K562 (cell line): ENCODE results near the gene GLRX. TPM values are rescaled to one million over a fixed set of nuclear protein-coding genes. Genes with fewer than 3 reads are reported as not detected.

ENCODE experiments used
- ATAC-seq: fragments of 200-7000 bp; cut with Tn5 transposase; 3 replicates; pipeline ENCODE4 v1.9.1; 2020; ENCODE audit warnings: moderate library complexity
- BruUV-seq: library from RNA; stranded (reverse); fragments of 400-500 nt; replicated peaks from 2 replicates; lab custom pipeline; 2021; lab: Mats Ljungman, UMichigan
- CTCF ChIA-PET: fragments of 300-600 bp; formaldehyde crosslinking; extraction: SDS; loops from one replicate; lab custom pipeline; 2021; ENCODE audit warnings: low intra/inter-chr PET ratio; lab: Yijun Ruan, JAX
- POLR2A ChIA-PET: fragments of 300-600, 350-650 bp; sonication (Branson Sonifier 250); formaldehyde crosslinking; extraction: SDS; loops from one replicate; lab custom pipeline; 2021; ENCODE audit warnings: antibody characterized with exemption, inconsistent platforms; lab: Yijun Ruan, JAX
- DNase-seq, 4 experiments: peaks; one replicate each; pipeline versions ENCODE4 v3.0.0 to v3.0.0-alpha.2; 2011 to 2018; ENCODE audit warnings: low spot score in 3 of 4, mixed read lengths in 3 of 4; ENCODE audit errors: extremely low read depth in 1 of 4
- FAIRE-seq: peaks from 2 replicates; lab custom pipeline; 2011; peaks lifted over from hg19 to GRCh38; lab: Jason Lieb, UNC
- H2AFZ ChIP-seq: 2 replicates; pipeline ENCODE4 v1.6.0; 2011; ENCODE audit warnings: low read depth, low read length, control low read depth, inconsistent platforms
- H3K27ac ChIP-seq: fragments of 200-600 bp; 3 replicates; pipeline ENCODE4 v1.8.0; 2011; ENCODE audit warnings: low read depth, mild to moderate bottlenecking, control low read depth, inconsistent platforms, low read length, moderate library complexity, mixed read lengths; ENCODE audit errors: extremely low read depth
- H3K27me3 ChIP-seq, 2 experiments: fragments of 300-600 bp in 1 of 2; 2 replicates in 1 of 2; 3 replicates in 1 of 2; pipeline versions ENCODE4 v1.6.0 to v1.8.0; 2011; ENCODE audit warnings: inconsistent platforms in 2 of 2, low read length in 2 of 2, mild to moderate bottlenecking in 1 of 2, mixed read lengths in 1 of 2, moderate library complexity in 1 of 2; ENCODE audit not compliant: control insufficient read depth in 2 of 2, insufficient read depth in 2 of 2
- H3K36me3 ChIP-seq: fragments of 300-600 bp; 3 replicates; pipeline ENCODE4 v1.8.0; 2011; ENCODE audit warnings: mild to moderate bottlenecking, low read length, inconsistent platforms; ENCODE audit not compliant: control insufficient read depth, insufficient read depth
- H3K4me1 ChIP-seq, 2 experiments: fragments of 200-600 bp in 1 of 2; replicated peaks in 1 of 2; 2 replicates in 1 of 2; 3 replicates in 1 of 2; pipeline versions ENCODE4 v1.5.1 to v1.8.0; 2011; ENCODE audit warnings: inconsistent platforms in 2 of 2, low read length in 2 of 2, mild to moderate bottlenecking in 1 of 2, mixed read lengths in 1 of 2, moderate library complexity in 1 of 2; ENCODE audit not compliant: control insufficient read depth in 2 of 2, insufficient read depth in 2 of 2
- H3K4me2 ChIP-seq: 2 replicates; pipeline ENCODE4 v1.6.1; 2011; ENCODE audit warnings: low read length, control low read depth, inconsistent platforms, mixed read lengths; ENCODE audit not compliant: insufficient read depth
- H3K4me3 ChIP-seq: fragments of 200-600 bp; sonication (generic), shearing (Covaris generic); 2 replicates; pipeline ENCODE4 v1.5.1; 2016; ENCODE audit warnings: control low read depth, inconsistent platforms
- H3K79me2 ChIP-seq: fragments of 200-600 bp; 3 replicates; pipeline ENCODE4 v1.8.0; 2011; ENCODE audit warnings: low read length, inconsistent platforms; ENCODE audit not compliant: control insufficient read depth, insufficient read depth
- H3K9ac ChIP-seq, 2 experiments: 2 replicates each; pipeline versions ENCODE4 v1.6.0 to v1.6.1; 2011; ENCODE audit warnings: low read depth in 2 of 2, low read length in 2 of 2, control low read depth in 1 of 2, inconsistent platforms in 1 of 2, mild to moderate bottlenecking in 1 of 2, mixed read lengths in 1 of 2; ENCODE audit not compliant: insufficient read depth in 1 of 2
- H3K9me1 ChIP-seq: one replicate; pipeline ENCODE4 v1.6.0; 2011; ENCODE audit warnings: inconsistent platforms, mild to moderate bottlenecking, low read length, moderate library complexity; ENCODE audit not compliant: control insufficient read depth, insufficient read depth
- H3K9me3 ChIP-seq: replicated peaks from 2 replicates; pipeline ENCODE4 v1.5.1; 2011; ENCODE audit warnings: low read depth, low read length, inconsistent platforms; ENCODE audit not compliant: control insufficient read depth, insufficient read depth
- H4K20me1 ChIP-seq: replicated peaks from 2 replicates; pipeline ENCODE4 v1.6.1; 2011; ENCODE audit warnings: low read length, inconsistent platforms, mixed read lengths; ENCODE audit not compliant: control insufficient read depth, insufficient read depth
- ASH1L ChIP-seq: fragments of 450-650 bp; IDR thresholded peaks from 2 replicates; pipeline ENCODE4 v1.6.1; 2018; ENCODE audit warnings: borderline replicate concordance, mild to moderate bottlenecking, low read depth; ENCODE audit not compliant: partially characterized antibody
- ATF2 ChIP-seq: sonication (generic); formaldehyde crosslinking; IDR thresholded peaks from 2 replicates; pipeline ENCODE4 v1.8.1; 2022; ENCODE audit warnings: missing genetic modification reagents
- CTCF ChIP-seq, 3 experiments: IDR thresholded peaks in 2 of 3; conservative IDR thresholded peaks in 1 of 3; 2 replicates each; pipeline ENCODE4 v1.5.1; 2011 to 2012; ENCODE audit warnings: low read length in 3 of 3, mild to moderate bottlenecking in 3 of 3, control low read depth in 2 of 3, improper control_type of control experiment in 1 of 3, inconsistent platforms in 1 of 3, low read depth in 1 of 3, mixed read lengths in 1 of 3, moderate library complexity in 1 of 3; ENCODE audit not compliant: insufficient read depth in 2 of 3
- GATAD2A ChIP-seq: fragments of 450-650 bp; IDR thresholded peaks from 2 replicates; pipeline ENCODE4 v1.6.1; 2017
- GTF2F1 ChIP-seq: IDR thresholded peaks from 2 replicates; pipeline ENCODE4 v1.6.1; 2011; ENCODE audit warnings: low read depth, low read length, improper control_type of control experiment
- MCM3 ChIP-seq: fragments of 450-650 bp; IDR thresholded peaks from 2 replicates; pipeline ENCODE4 v1.6.1; 2016
- ZNF263 ChIP-seq: sonication (generic); formaldehyde crosslinking; IDR thresholded peaks from 2 replicates; pipeline ENCODE4 v1.8.0; 2022; ENCODE audit warnings: mild to moderate bottlenecking, missing genetic modification reagents, borderline replicate concordance
- WGBS: fragments of 100-300 bp; shearing (Covaris generic); methylation state at CpG from one replicate; pipeline ENCODE4 v1.1.6; 2016; ENCODE audit warnings: low coverage, mixed read lengths; ENCODE audit not compliant: insufficient coverage; ENCODE audit errors: missing lambda C conversion rate; 5-methylcytosine and 5-hydroxymethylcytosine counted together
- in situ Hi-C: fragments of 300-500 bp; cut with MboI; formaldehyde crosslinking; loops from 4 replicates; pipeline ENCODE4 v1.15.0; 2018; ENCODE audit warnings: inconsistent platforms, mixed read lengths
- intact Hi-C: fragments of 100-400 bp; cut with micrococcal nuclease; formaldehyde crosslinking; loops from 2 replicates; pipeline ENCODE4 v1.14.2; 2022
- polyA plus RNA-seq, 8 experiments: library from polyadenylated mRNA; depleted of rRNA in 4 of 8; stranded (reverse) in 5 of 8; unstranded in 3 of 8; fragments of >200 nt; fragmentation: Nextera tagmentation in 2 of 8; fragmentation: Illumina TruSeq in 1 of 8; extraction: Ambion mirVana in 2 of 8; extraction: Trizol in 1 of 8; gene quantifications; 2 replicates each; pipeline versions ENCODE4 v1.2.1 to v1.2.3, GENCODE V29; 2011 to 2014; ENCODE audit warnings: inconsistent platforms in 1 of 8, missing spikeins in 1 of 8
- total RNA-seq, 7 experiments: library from RNA; depleted of rRNA in 6 of 7; stranded (reverse); fragments of >200 nt in 6 of 7; fragmentation: Illumina TruSeq in 2 of 7; extraction: Trizol in 2 of 7; gene quantifications; 2 replicates each; pipeline versions ENCODE4 v1.2.1 to v1.2.3, GENCODE V29; 2011 to 2021; ENCODE audit warnings: low replicate concordance in 1 of 7
- TF ChIP-seq, protein P1 (sequence below): fragments of 450-650 bp; IDR thresholded peaks from one replicate; pipeline ENCODE4 v1.6.1; 2018; ENCODE audit warnings: mild to moderate bottlenecking, moderate library complexity; ENCODE audit not compliant: partially characterized antibody
- TF ChIP-seq, protein P2 (sequence below): fragments of 250-450 bp; sonication (Bioruptor Pico); IDR thresholded peaks from 2 replicates; pipeline ENCODE4 v1.4.0; 2020; ENCODE audit warnings: mild to moderate bottlenecking
- TF ChIP-seq, protein P3 (sequence below): sonication (generic); formaldehyde crosslinking; IDR thresholded peaks from 2 replicates; pipeline ENCODE4 v1.8.0; 2022; ENCODE audit warnings: mild to moderate bottlenecking, missing genetic modification reagents

The GLRX gene
- total and polyA plus RNA-seq, 9 of the 15 experiments (the other 6 are each of a cell fraction or from before 2014, with no cell fraction given): 2.3 to 11.2 (median 4.6) TPM

DNA sequence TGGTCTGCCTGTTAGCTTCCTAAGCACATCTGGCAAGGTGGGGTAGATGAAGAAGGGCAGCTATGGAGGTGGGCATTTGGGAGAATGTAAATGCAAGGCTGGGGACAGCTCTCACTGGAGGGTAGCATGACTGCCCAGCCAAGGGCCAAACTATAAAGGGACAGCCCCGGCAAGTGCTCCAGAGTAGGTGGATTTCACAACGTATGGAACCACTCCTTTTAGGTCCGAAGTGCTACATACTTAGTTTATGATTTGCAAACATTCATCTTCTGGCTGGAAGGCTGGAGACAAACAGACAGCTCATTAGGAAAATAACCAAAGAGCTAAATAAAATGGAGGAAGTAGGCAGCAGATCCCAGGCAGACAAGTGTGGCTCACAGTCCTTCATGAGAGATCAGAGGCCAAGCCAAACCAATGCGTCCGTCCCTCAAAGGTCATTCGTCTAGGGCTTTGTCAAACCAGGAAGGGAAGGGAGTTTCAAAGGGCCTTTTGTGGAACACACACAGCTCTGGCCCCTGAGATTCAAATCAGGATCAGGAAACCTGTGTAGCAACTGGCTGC is 42.5 kb upstream of the GLRX start:
- H3K27me3 ChIP-seq: 0 out of 5 replicates have a peak, but pooled peaks cover 0 to 4% of the 10 kb centered on the region in 2 experiments
- CTCF ChIA-PET: interaction anchor here (1.3 kb wide), 1 partner anchor 469 kb away, joined by 3 read pairs; no protein-coding TSS in a partner anchor
- no peaks in the 10 kb centered on the region for H3K9me3 ChIP-seq
- FAIRE-seq (no peak), ATAC-seq (no peak), DNase-seq (no peak)
- WGBS: 33% methylated on average over 6 of the region's 6 CpGs
- no TSS peak for BruUV-seq
- no peak overlapping the region for H3K4me2 ChIP-seq
- no peak overlapping the region for H3K27ac ChIP-seq
- no peaks in the 10 kb centered on the region for H3K36me3 ChIP-seq
- in situ Hi-C loops (loop anchor here (5.0 kb wide), 1 partner anchor 472 kb away; no protein-coding TSS in a partner anchor), intact Hi-C loops (no loop called here)
- no peaks in the 10 kb centered on the region for H3K79me2 ChIP-seq
- peak overlapping the region; percentile 17; the same call in 1 of the 2 replicates for H2AFZ ChIP-seq
- H3K9me1 ChIP-seq: no peaks in the 10 kb centered on the region
- no peaks in the 10 kb centered on the region for H4K20me1 ChIP-seq
- H3K4me3 ChIP-seq: no peak overlapping the region
- H3K9ac ChIP-seq: no peak overlapping the region
- peaks cover 0 to 9% of the 10 kb centered on the region in 2 experiments; a peak in 4 of 5 replicates for H3K4me1 ChIP-seq
- POLR2A ChIA-PET: interaction anchor here (0.8 kb wide), 1 partner anchor 34 kb away, joined by 3 read pairs; no protein-coding TSS in a partner anchor
- no peak for TF ChIP-seq ATF2 (CRISPR knock-in tag)
- TF ChIP-seq CTCF (IDR thresholded peaks at IDR 0.05 in 2 of 3, conservative IDR thresholded peaks at IDR 0.05 in 1 of 3; ENCODE audit: insufficient read depth in 2 of 3, low read depth in 1 of 3, low read length in 3 of 3): no peak
- TF ChIP-seq, protein P1, sequence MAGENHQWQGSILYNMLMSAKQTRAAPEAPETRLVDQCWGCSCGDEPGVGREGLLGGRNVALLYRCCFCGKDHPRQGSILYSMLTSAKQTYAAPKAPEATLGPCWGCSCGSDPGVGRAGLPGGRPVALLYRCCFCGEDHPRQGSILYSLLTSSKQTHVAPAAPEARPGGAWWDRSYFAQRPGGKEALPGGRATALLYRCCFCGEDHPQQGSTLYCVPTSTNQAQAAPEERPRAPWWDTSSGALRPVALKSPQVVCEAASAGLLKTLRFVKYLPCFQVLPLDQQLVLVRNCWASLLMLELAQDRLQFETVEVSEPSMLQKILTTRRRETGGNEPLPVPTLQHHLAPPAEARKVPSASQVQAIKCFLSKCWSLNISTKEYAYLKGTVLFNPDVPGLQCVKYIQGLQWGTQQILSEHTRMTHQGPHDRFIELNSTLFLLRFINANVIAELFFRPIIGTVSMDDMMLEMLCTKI: no peak
- no peak for TF ChIP-seq GATAD2A
- TF ChIP-seq MCM3: no peak
- no peak for TF ChIP-seq GTF2F1
- no peak for TF ChIP-seq ZNF263 (CRISPR knock-in tag)
- TF ChIP-seq, protein P2, sequence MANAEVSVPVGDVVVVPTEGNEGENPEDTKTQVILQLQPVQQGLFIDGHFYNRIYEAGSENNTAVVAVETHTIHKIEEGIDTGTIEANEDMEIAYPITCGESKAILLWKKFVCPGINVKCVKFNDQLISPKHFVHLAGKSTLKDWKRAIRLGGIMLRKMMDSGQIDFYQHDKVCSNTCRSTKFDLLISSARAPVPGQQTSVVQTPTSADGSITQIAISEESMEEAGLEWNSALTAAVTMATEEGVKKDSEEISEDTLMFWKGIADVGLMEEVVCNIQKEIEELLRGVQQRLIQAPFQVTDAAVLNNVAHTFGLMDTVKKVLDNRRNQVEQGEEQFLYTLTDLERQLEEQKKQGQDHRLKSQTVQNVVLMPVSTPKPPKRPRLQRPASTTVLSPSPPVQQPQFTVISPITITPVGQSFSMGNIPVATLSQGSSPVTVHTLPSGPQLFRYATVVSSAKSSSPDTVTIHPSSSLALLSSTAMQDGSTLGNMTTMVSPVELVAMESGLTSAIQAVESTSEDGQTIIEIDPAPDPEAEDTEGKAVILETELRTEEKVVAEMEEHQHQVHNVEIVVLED: no peak
- TF ChIP-seq ASH1L: no peak
- TF ChIP-seq, protein P3, sequence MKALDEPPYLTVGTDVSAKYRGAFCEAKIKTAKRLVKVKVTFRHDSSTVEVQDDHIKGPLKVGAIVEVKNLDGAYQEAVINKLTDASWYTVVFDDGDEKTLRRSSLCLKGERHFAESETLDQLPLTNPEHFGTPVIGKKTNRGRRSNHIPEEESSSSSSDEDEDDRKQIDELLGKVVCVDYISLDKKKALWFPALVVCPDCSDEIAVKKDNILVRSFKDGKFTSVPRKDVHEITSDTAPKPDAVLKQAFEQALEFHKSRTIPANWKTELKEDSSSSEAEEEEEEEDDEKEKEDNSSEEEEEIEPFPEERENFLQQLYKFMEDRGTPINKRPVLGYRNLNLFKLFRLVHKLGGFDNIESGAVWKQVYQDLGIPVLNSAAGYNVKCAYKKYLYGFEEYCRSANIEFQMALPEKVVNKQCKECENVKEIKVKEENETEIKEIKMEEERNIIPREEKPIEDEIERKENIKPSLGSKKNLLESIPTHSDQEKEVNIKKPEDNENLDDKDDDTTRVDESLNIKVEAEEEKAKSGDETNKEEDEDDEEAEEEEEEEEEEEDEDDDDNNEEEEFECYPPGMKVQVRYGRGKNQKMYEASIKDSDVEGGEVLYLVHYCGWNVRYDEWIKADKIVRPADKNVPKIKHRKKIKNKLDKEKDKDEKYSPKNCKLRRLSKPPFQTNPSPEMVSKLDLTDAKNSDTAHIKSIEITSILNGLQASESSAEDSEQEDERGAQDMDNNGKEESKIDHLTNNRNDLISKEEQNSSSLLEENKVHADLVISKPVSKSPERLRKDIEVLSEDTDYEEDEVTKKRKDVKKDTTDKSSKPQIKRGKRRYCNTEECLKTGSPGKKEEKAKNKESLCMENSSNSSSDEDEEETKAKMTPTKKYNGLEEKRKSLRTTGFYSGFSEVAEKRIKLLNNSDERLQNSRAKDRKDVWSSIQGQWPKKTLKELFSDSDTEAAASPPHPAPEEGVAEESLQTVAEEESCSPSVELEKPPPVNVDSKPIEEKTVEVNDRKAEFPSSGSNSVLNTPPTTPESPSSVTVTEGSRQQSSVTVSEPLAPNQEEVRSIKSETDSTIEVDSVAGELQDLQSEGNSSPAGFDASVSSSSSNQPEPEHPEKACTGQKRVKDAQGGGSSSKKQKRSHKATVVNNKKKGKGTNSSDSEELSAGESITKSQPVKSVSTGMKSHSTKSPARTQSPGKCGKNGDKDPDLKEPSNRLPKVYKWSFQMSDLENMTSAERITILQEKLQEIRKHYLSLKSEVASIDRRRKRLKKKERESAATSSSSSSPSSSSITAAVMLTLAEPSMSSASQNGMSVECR (CRISPR knock-in tag): no peak
